Brain pericyte (primary cell): ENCODE data around the gene MC3R.
"Not testable (repeated sequence)": the region's sequence is repeated elsewhere in the genome, so short reads cannot be mapped to it uniquely, and the experiment has no call there.

Experiments used
- DNase-seq: peaks from one replicate; pipeline ENCODE4 v3.0.0-alpha.2; 2012; ENCODE audit warnings: low read depth, low spot score

Gene MC3R

GRCh38 chr20:56247954-56248782 is at the start of gene MC3R:
TSS of gene MC3R (plus strand) at chr20:56248732. CDS start at chr20:56248844, 112 bp downstream.
- no peak for DNase-seq

- no peak for DNase-seq
Measured at GRCh38 chr20:56200456-56200855, 48.1 kb upstream of the MC3R start.

- no peak for DNase-seq
Measured at GRCh38 chr20:56202493-56203077, 45.9 kb upstream of the MC3R start.

GRCh38 chr20:56204206-56204605 is 44.3 kb upstream of the MC3R start:
- no peak for DNase-seq

- no peak for DNase-seq
Measured at GRCh38 chr20:56205346-56205745, 43.2 kb upstream of the MC3R start.

GRCh38 chr20:56207656-56208055 is 40.9 kb upstream of the MC3R start:
- DNase-seq, result no peak

GRCh38 chr20:56208121-56208520 is 40.4 kb upstream of the MC3R start:
- no peak for DNase-seq

- no peak for DNase-seq
Measured at GRCh38 chr20:56211051-56211450, 37.5 kb upstream of the MC3R start.

GRCh38 chr20:56212091-56212490 is 36.4 kb upstream of the MC3R start:
- DNase-seq, result no peak

- DNase-seq, result no peak
Measured at GRCh38 chr20:56213321-56213720, 35.2 kb upstream of the MC3R start.

- no peak for DNase-seq
Measured at GRCh38 chr20:56215115-56215514, 33.4 kb upstream of the MC3R start.

- no peak for DNase-seq
Measured at GRCh38 chr20:56217829-56218228, 30.7 kb upstream of the MC3R start.

- DNase-seq, result not testable (repeated sequence)
Measured at GRCh38 chr20:56221186-56221585, 27.3 kb upstream of the MC3R start.

- no peak for DNase-seq
Measured at GRCh38 chr20:56222201-56222600, 26.3 kb upstream of the MC3R start.

GRCh38 chr20:56222945-56223344 is 25.6 kb upstream of the MC3R start:
- DNase-seq, result no peak

GRCh38 chr20:56223352-56223751 is 25.2 kb upstream of the MC3R start:
- no peak for DNase-seq

GRCh38 chr20:56228021-56228420 is 20.5 kb upstream of the MC3R start:
- DNase-seq, result no peak

- no peak for DNase-seq
Measured at GRCh38 chr20:56229812-56230211, 18.7 kb upstream of the MC3R start.

- no peak for DNase-seq
Measured at GRCh38 chr20:56234110-56234509, 14.4 kb upstream of the MC3R start.

- DNase-seq, result no peak
Measured at GRCh38 chr20:56237335-56237734, 11.2 kb upstream of the MC3R start.

GRCh38 chr20:56244259-56244658 is 4.3 kb upstream of the MC3R start:
- DNase-seq, result no peak

- no peak for DNase-seq
Measured at GRCh38 chr20:56245761-56246160, 2.8 kb upstream of the MC3R start.

GRCh38 chr20:56249244-56249955 is 868 bp downstream of the MC3R start:
- DNase-seq, result no peak
